ENCODE measurements around the gene ASAP2.

- TF ChIP-seq POLR2AphosphoS5 (IDR thresholded peaks at IDR 0.05; ENCODE audit: low read depth, low read length) (no peak), SPI1 (IDR thresholded peaks at IDR 0.05; ENCODE audit: low read depth, low read length) (no peak), POLR2A (IDR thresholded peaks at IDR 0.05; ENCODE audit: low read depth, low read length) (no peak), TAF1 (IDR thresholded peaks at IDR 0.05; ENCODE audit: low read depth, low read length) (no peak), PAX5 (IDR thresholded peaks at IDR 0.05; ENCODE audit: insufficient read depth, low read length, severe bottlenecking) (no peak)
These were observed 149.6 kb downstream of the ASAP2 start for GRCh38 chr2:9356261-9356660.
